ENCODE measurements around the gene ZCCHC14. TPM values are rescaled to one million over a fixed set of nuclear protein-coding genes. Genes with fewer than 3 reads are reported as not detected.

Gene ZCCHC14
- total and polyA plus RNA-seq, 4 experiments from 2014 or later: 0.21 to 25.1 (median 11.9) TPM

GRCh38 chr16:87376660-87377059 is 116.2 kb downstream of the ZCCHC14 start:
- DNase-seq: no peak
- H3K27me3 Mint-ChIP-seq: no peaks in the 10 kb centered on the region
- peaks cover 32 to 69% (median 40%) of the 10 kb centered on the region in 4 donors for H3K4me1 Mint-ChIP-seq
- H3K27ac Mint-ChIP-seq: peak overlapping the region in 1 of 7 donors; percentile 75
- Histone ChIP-seq H3K27ac (ENCODE audit: low read depth, low read length) (no peak overlapping the region), H3K9me3 (ENCODE audit: control insufficient read depth in 1 of 2, low read length in 2 of 2) (no peaks in the 10 kb centered on the region), H3K36me3 (ENCODE audit: insufficient read depth, low read length) (no peaks in the 10 kb centered on the region), H3K4me3 (ENCODE audit: low read length in 2 of 2) (no peak overlapping the region), H3K27me3 (ENCODE audit: insufficient read depth, low read length) (no peaks in the 10 kb centered on the region), H3K4me1 (ENCODE audit: insufficient read depth, low read length) (peaks cover 41% of the 10 kb centered on the region)
- intact Hi-C loops (cut with micrococcal nuclease): no loop called here
- peaks cover 14 to 20% of the 10 kb centered on the region in 2 donors for H3K36me3 Mint-ChIP-seq
- POLR2A ChIA-PET (ENCODE audit: partially characterized antibody): no interaction called here
- CTCF ChIA-PET (ENCODE audit: partially characterized antibody): no interaction called here
- no peaks in the 10 kb centered on the region for H3K9me3 Mint-ChIP-seq
- H3K4me3 Mint-ChIP-seq: peak overlapping the region in 1 of 8 donors; percentile 46

DNA sequence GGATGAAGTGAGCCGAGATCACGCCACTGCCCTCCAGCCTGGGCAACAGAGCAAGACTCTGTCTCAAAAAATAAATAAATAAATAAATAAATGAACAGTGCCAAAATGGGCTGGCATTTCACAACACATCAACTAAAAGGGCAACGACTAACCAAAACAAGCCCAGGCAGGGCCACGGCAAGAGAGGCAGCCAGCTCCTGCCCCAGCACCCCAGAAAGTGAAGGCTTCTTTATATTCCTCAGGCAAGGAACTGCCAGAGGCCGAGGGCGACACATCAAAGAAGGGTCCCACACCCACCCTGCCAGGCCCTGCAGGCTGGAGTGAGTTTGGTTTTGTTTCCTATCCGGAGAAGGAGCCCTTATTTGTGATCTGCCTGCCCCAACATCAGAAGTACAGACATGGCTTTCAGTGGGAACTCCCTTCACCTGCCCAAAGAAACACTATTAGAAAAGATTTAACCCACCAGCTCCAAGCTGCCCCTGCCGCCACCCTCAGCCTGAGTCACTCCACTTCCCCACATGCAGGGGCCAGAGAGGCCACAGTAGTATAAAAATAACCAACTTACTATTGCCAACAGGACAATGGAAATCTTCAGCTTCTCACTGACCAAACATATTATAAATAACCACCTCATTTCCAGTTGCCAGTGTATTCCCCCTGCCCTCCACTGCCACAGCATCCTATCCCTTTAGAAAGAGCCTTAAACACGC is 117.2 kb downstream of the ZCCHC14 start:
- peaks cover 31% of the 10 kb centered on the region for H3K4me1 ChIP-seq (ENCODE audit: insufficient read depth, low read length)
- peak overlapping the region in 2 of 8 donors; percentile 20 to 21 for H3K4me3 Mint-ChIP-seq
- H3K4me3 ChIP-seq (ENCODE audit: low read length in 2 of 2): no peak overlapping the region
- peaks cover 14 to 15% of the 10 kb centered on the region in 2 donors for H3K36me3 Mint-ChIP-seq
- no peaks in the 10 kb centered on the region for H3K9me3 ChIP-seq (ENCODE audit: control insufficient read depth in 1 of 2, low read length in 2 of 2)
- H3K27me3 Mint-ChIP-seq: no peaks in the 10 kb centered on the region
- no peaks in the 10 kb centered on the region for H3K36me3 ChIP-seq (ENCODE audit: insufficient read depth, low read length)
- no peak for DNase-seq
- H3K27ac Mint-ChIP-seq: peak overlapping the region in 3 of 7 donors; percentile 52 to 69 (median 59)
- intact Hi-C loops (cut with micrococcal nuclease): no loop called here
- no peaks in the 10 kb centered on the region for H3K9me3 Mint-ChIP-seq
- H3K4me1 Mint-ChIP-seq: peaks cover 29 to 66% (median 33%) of the 10 kb centered on the region in 4 donors
- no peaks in the 10 kb centered on the region for H3K27me3 ChIP-seq (ENCODE audit: insufficient read depth, low read length)
- CTCF ChIA-PET (ENCODE audit: partially characterized antibody): interaction anchor here (1.6 kb wide), 1 partner anchor 19 kb away, joined by 5 read pairs; no protein-coding TSS in a partner anchor
- H3K27ac ChIP-seq (ENCODE audit: low read depth, low read length): no peak overlapping the region
- POLR2A ChIA-PET (ENCODE audit: partially characterized antibody): interaction anchor here (0.7 kb wide), 1 partner anchor 25 kb away, joined by 3 read pairs; no protein-coding TSS in a partner anchor

GRCh38 chr16:87374313-87374712 is 118.5 kb downstream of the ZCCHC14 start:
- Histone ChIP-seq H3K36me3 (ENCODE audit: insufficient read depth, low read length) (peaks cover 2% of the 10 kb centered on the region), H3K4me1 (ENCODE audit: insufficient read depth, low read length) (peaks cover 25% of the 10 kb centered on the region), H3K9me3 (ENCODE audit: control insufficient read depth in 1 of 2, low read length in 2 of 2) (no peaks in the 10 kb centered on the region), H3K4me3 (ENCODE audit: low read length in 2 of 2) (no peak overlapping the region), H3K27me3 (ENCODE audit: insufficient read depth, low read length) (no peaks in the 10 kb centered on the region), H3K27ac (ENCODE audit: low read depth, low read length) (no peak overlapping the region)
- intact Hi-C loops (cut with micrococcal nuclease): no loop called here
- ChIA-PET CTCF (ENCODE audit: partially characterized antibody) (interaction anchor here (1.6 kb wide), 1 partner anchor 20 kb away, joined by 5 read pairs; no protein-coding TSS in a partner anchor), POLR2A (ENCODE audit: partially characterized antibody) (interaction anchor here (0.6 to 2.7 kb wide), 2 partner anchors 9 to 24 kb away, joined by 3 to 10 read pairs; partner anchors contain the start of gene FBXO31)
- Mint-ChIP-seq H3K4me1 (peaks cover 27 to 68% (median 29%) of the 10 kb centered on the region in 4 donors), H3K4me3 (no peak overlapping the region), H3K27me3 (no peaks in the 10 kb centered on the region), H3K9me3 (no peaks in the 10 kb centered on the region), H3K36me3 (peaks cover 14% of the 10 kb centered on the region in 2 donors), H3K27ac (no peak overlapping the region)
- DNase-seq: no peak

DNA sequence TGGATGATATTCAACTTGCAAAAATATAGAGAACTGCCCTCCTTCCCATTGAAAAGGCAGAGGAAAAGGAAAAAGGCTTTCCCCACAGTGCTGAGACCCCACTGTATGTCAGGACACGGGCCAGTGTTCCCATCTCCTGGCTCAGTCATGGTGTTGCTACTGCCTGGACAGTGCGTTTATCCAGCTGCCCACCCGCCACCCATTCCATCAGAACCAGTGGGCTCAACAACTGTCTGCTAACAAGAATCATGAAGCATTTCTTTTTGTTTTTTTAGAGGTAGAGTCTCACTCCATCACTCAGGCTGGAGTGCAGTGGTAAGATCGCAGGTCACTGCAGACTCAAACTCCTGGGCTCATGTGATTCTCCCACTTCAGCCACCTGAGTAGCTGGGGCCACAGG is 120.5 kb downstream of the ZCCHC14 start:
- Mint-ChIP-seq H3K9me3 (no peaks in the 10 kb centered on the region), H3K27ac (peak overlapping the region in 1 of 7 donors; percentile 4), H3K27me3 (no peaks in the 10 kb centered on the region), H3K4me3 (no peak overlapping the region), H3K36me3 (peaks cover 14 to 21% of the 10 kb centered on the region in 2 donors), H3K4me1 (peaks cover 34 to 83% (median 40%) of the 10 kb centered on the region in 4 donors)
- POLR2A ChIA-PET (ENCODE audit: partially characterized antibody): interaction anchor here (2.7 kb wide), 1 partner anchor 11 kb away, joined by 10 read pairs; the partner anchor contains the start of gene FBXO31
- no peaks in the 10 kb centered on the region for H3K9me3 ChIP-seq (ENCODE audit: control insufficient read depth in 1 of 2, low read length in 2 of 2)
- H3K27me3 ChIP-seq (ENCODE audit: insufficient read depth, low read length): no peaks in the 10 kb centered on the region
- H3K4me1 ChIP-seq (ENCODE audit: insufficient read depth, low read length): peaks cover 25% of the 10 kb centered on the region
- H3K4me3 ChIP-seq (ENCODE audit: low read length in 2 of 2): no peak overlapping the region
- peaks cover 3% of the 10 kb centered on the region for H3K36me3 ChIP-seq (ENCODE audit: insufficient read depth, low read length)
- CTCF ChIA-PET (ENCODE audit: partially characterized antibody): no interaction called here
- intact Hi-C loops (cut with micrococcal nuclease): no loop called here
- no peak for DNase-seq
- no peak overlapping the region for H3K27ac ChIP-seq (ENCODE audit: low read depth, low read length)

- CTCF ChIA-PET (ENCODE audit: partially characterized antibody): no interaction called here
- no peak overlapping the region for H3K4me3 Mint-ChIP-seq
- intact Hi-C loops (cut with micrococcal nuclease): no loop called here
Observed at GRCh38 chr16:87371261-87371866, 121.5 kb downstream of the ZCCHC14 start.

DNA sequence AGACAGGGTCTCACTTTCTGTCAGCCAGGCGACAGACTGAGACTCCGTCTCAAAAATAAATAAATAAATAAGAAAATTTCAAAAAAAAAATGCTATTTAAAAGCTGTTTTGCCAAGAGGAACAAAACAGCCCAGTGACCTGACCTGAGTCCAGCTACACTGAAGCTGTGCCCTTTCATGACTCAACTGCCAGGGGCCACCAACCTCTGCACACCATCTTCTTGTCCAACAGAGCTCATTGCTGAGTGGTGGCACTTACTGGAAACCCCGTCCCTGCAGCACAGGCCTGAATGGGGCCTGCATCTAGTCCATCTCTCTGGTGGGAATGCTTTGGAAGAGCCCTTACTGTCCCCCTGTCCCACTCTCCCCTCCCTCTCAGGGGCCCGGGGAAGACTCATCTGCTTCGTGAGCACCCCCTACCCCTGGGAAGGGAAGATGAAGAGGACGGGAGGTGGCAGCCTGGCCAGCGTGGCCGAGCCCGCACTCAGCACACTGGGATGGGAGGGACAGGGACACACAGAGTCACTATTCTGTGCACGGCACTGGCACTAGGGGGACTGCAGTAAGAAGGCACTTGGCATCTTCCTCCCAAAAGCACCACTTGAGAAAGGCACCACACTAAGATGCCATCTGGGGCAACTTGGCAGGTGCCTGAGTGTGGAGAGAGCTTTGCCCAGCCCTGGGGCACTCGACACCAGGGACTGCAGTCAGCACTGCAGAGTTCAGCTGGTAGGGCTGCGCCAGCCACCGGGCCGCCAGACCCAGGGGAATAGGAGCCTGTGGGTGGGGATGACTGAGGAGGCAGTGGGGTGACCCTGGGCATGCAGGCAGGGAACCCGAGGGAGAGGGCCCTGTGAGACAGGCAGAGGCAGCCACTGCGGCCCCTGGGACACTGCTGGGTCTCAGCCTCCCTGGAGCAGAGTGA is 122.8 kb downstream of the ZCCHC14 start:
- no peaks in the 10 kb centered on the region for H3K9me3 Mint-ChIP-seq
- peaks cover 17 to 27% of the 10 kb centered on the region in 2 donors for H3K36me3 Mint-ChIP-seq
- ChIA-PET CTCF (ENCODE audit: partially characterized antibody) (interaction anchor here (1.5 kb wide), 1 partner anchor 13 kb away, joined by 3 read pairs; no protein-coding TSS in a partner anchor), POLR2A (ENCODE audit: partially characterized antibody) (no interaction called here)
- Histone ChIP-seq H3K4me3 (ENCODE audit: low read length in 2 of 2) (no peak overlapping the region), H3K27me3 (ENCODE audit: insufficient read depth, low read length) (no peaks in the 10 kb centered on the region), H3K27ac (ENCODE audit: low read depth, low read length) (no peak overlapping the region), H3K36me3 (ENCODE audit: insufficient read depth, low read length) (peaks cover 7% of the 10 kb centered on the region), H3K4me1 (ENCODE audit: insufficient read depth, low read length) (peaks cover 20% of the 10 kb centered on the region), H3K9me3 (ENCODE audit: control insufficient read depth in 1 of 2, low read length in 2 of 2) (no peaks in the 10 kb centered on the region)
- H3K27me3 Mint-ChIP-seq: no peaks in the 10 kb centered on the region
- intact Hi-C loops (cut with micrococcal nuclease): no loop called here
- no peak overlapping the region for H3K4me3 Mint-ChIP-seq
- no peak for DNase-seq
- H3K27ac Mint-ChIP-seq: no peak overlapping the region
- peaks cover 29 to 78% (median 35%) of the 10 kb centered on the region in 4 donors for H3K4me1 Mint-ChIP-seq

More at GRCh38 chr16:87371261-87371866, 121.5 kb downstream of the ZCCHC14 start:
- no peaks in the 10 kb centered on the region for H3K9me3 ChIP-seq (ENCODE audit: control insufficient read depth in 1 of 2, low read length in 2 of 2)
- H3K36me3 Mint-ChIP-seq: peaks cover 18 to 23% of the 10 kb centered on the region in 2 donors
- H3K4me1 ChIP-seq (ENCODE audit: insufficient read depth, low read length): peaks cover 17% of the 10 kb centered on the region
- POLR2A ChIA-PET (ENCODE audit: partially characterized antibody): no interaction called here
- H3K27me3 ChIP-seq (ENCODE audit: insufficient read depth, low read length): no peaks in the 10 kb centered on the region
- H3K4me3 ChIP-seq (ENCODE audit: low read length in 2 of 2): no peak overlapping the region
- H3K27ac ChIP-seq (ENCODE audit: low read depth, low read length): no peak overlapping the region
- peak overlapping the region in 1 of 7 donors; percentile 3 for H3K27ac Mint-ChIP-seq
- DNase-seq: no peak
- peaks cover 7% of the 10 kb centered on the region for H3K36me3 ChIP-seq (ENCODE audit: insufficient read depth, low read length)
- H3K9me3 Mint-ChIP-seq: no peaks in the 10 kb centered on the region
- peaks cover 31 to 80% (median 37%) of the 10 kb centered on the region in 4 donors for H3K4me1 Mint-ChIP-seq
- no peaks in the 10 kb centered on the region for H3K27me3 Mint-ChIP-seq
